SK-N-SH (cell line): Measurements from ENCODE around the gene CNTD1. TPM values are rescaled to one million over a fixed set of nuclear protein-coding genes. Genes with fewer than 3 reads are reported as not detected.

ENCODE experiments used
- CTCF ChIA-PET: fragments of 300-600, 350-600 bp; formaldehyde crosslinking; extraction: SDS; loops from one replicate; lab custom pipeline; 2021; lab: Yijun Ruan, JAX
- POLR2A ChIA-PET: fragments of 350-600 bp; sonication (Branson Sonifier 250); formaldehyde crosslinking; extraction: SDS; loops from one replicate; lab custom pipeline; 2020; ENCODE audit warnings: antibody characterized with exemption, inconsistent platforms; lab: Yijun Ruan, JAX
- DNase-seq: peaks from one replicate; pipeline ENCODE4 v3.0.0; 2012
- H2AFZ ChIP-seq: fragments of 200-600 bp; sonication (generic); 2 replicates; pipeline ENCODE4 v1.8.1; 2016; ENCODE audit warnings: antibody characterized with exemption, mild to moderate bottlenecking, low read depth
- H3F3A ChIP-seq: fragments of 200-600 bp; sonication (generic); replicated peaks from 2 replicates; pipeline ENCODE3; 2016; ENCODE audit warnings: antibody characterized with exemption, mild to moderate bottlenecking; ENCODE audit not compliant: insufficient read depth
- H3K27ac ChIP-seq, 2 experiments: fragments of 200-500 bp in 1 of 2; fragments of 200-600 bp in 1 of 2; sonication (Bioruptor generic) in 1 of 2; sonication (generic), shearing (Covaris generic) in 1 of 2; 2 replicates each; pipeline versions ENCODE4 v1.5.1 to v1.6.1; 2014 to 2016; ENCODE audit warnings: low read depth in 2 of 2, inconsistent platforms in 1 of 2, low read length in 1 of 2, mild to moderate bottlenecking in 1 of 2, mixed read lengths in 1 of 2
- H3K27me3 ChIP-seq: fragments of 200-600 bp; sonication (generic), shearing (Covaris generic); 2 replicates; pipeline ENCODE4 v1.6.1; 2016; ENCODE audit warnings: mixed run types; ENCODE audit not compliant: insufficient read depth
- H3K36me3 ChIP-seq, 2 experiments: fragments of 200-500 bp in 1 of 2; fragments of 200-600 bp in 1 of 2; sonication (Bioruptor generic) in 1 of 2; sonication (generic) in 1 of 2; replicated peaks in 1 of 2; 2 replicates each; pipeline versions ENCODE3 to v1.5.1; 2014 to 2016; ENCODE audit warnings: low read length in 1 of 2, mild to moderate bottlenecking in 1 of 2; ENCODE audit not compliant: insufficient read depth in 2 of 2, control insufficient read depth in 1 of 2
- H3K4me1 ChIP-seq, 2 experiments: fragments of 200-500 bp in 1 of 2; fragments of 200-600 bp in 1 of 2; sonication (Bioruptor generic) in 1 of 2; sonication (generic), shearing (Covaris generic) in 1 of 2; 2 replicates each; pipeline versions ENCODE4 v1.5.1 to v1.6.1; 2014 to 2016; ENCODE audit warnings: low read depth in 1 of 2, low read length in 1 of 2, mixed run types in 1 of 2; ENCODE audit not compliant: insufficient read depth in 2 of 2, control insufficient read depth in 1 of 2
- H3K4me2 ChIP-seq: fragments of 200-600 bp; sonication (generic), shearing (Covaris generic); 2 replicates; pipeline ENCODE4 v1.6.1; 2017; ENCODE audit warnings: mixed run types
- H3K4me3 ChIP-seq, 2 experiments: fragments of 200-500 bp in 1 of 2; fragments of 200-600 bp in 1 of 2; sonication (Bioruptor generic) in 1 of 2; sonication (generic), shearing (Covaris generic) in 1 of 2; 2 replicates each; pipeline versions ENCODE4 v1.5.1 to v1.8.1; 2014 to 2016; ENCODE audit warnings: low read depth in 2 of 2, inconsistent platforms in 1 of 2, low read length in 1 of 2, mild to moderate bottlenecking in 1 of 2, mixed read lengths in 1 of 2, moderate library complexity in 1 of 2
- H3K79me2 ChIP-seq: fragments of 200-600 bp; sonication (generic); 2 replicates; pipeline ENCODE4 v1.8.1; 2017; ENCODE audit warnings: mild to moderate bottlenecking; ENCODE audit not compliant: insufficient read depth
- H3K9ac ChIP-seq: fragments of 200-600 bp; sonication (generic); 2 replicates; pipeline ENCODE4 v1.6.1; 2017; ENCODE audit warnings: mixed run types
- H3K9me2 ChIP-seq: fragments of 200-600 bp; sonication (generic); 2 replicates; pipeline ENCODE4 v1.6.1; 2017; ENCODE audit warnings: mixed run types
- H3K9me3 ChIP-seq: fragments of 200-600 bp; sonication (generic); 2 replicates; pipeline ENCODE4 v1.6.1; 2017; ENCODE audit warnings: mixed run types, mild to moderate bottlenecking, moderate library complexity
- H4K20me1 ChIP-seq: fragments of 200-600 bp; sonication (generic); 2 replicates; pipeline ENCODE4 v1.6.1; 2017; ENCODE audit warnings: mild to moderate bottlenecking, mixed run types; ENCODE audit not compliant: insufficient read depth
- CHD2 ChIP-seq: fragments of 150-350 bp; IDR thresholded peaks from 2 replicates; pipeline ENCODE4 v1.6.1; 2018; ENCODE audit warnings: low read length; ENCODE audit not compliant: partially characterized antibody
- ELF1 ChIP-seq: IDR thresholded peaks from 2 replicates; pipeline ENCODE4 v1.4.0; 2012
- EZH2phosphoT487 ChIP-seq: fragments of 200-600 bp; sonication (generic); IDR thresholded peaks from 2 replicates; pipeline ENCODE4 v1.6.1; 2017; ENCODE audit warnings: low read depth, mixed run types, mild to moderate bottlenecking, antibody characterized with exemption, moderate library complexity, borderline replicate concordance
- GABPA ChIP-seq: IDR thresholded peaks from 2 replicates; pipeline ENCODE4 v1.4.0; 2012; ENCODE audit warnings: low read depth, mild to moderate bottlenecking
- GATA2 ChIP-seq: sonication (generic); formaldehyde crosslinking; IDR thresholded peaks from 2 replicates; pipeline ENCODE4 v1.5.0; 2020; ENCODE audit warnings: mild to moderate bottlenecking, missing genetic modification reagents
- JUND ChIP-seq: IDR thresholded peaks from 2 replicates; pipeline ENCODE4 v1.4.0; 2012
- MEF2A ChIP-seq: IDR thresholded peaks from 2 replicates; pipeline ENCODE4 v1.4.0; 2012; ENCODE audit warnings: low read depth, borderline replicate concordance
- MXI1 ChIP-seq: IDR thresholded peaks from 2 replicates; pipeline ENCODE4 v1.6.1; 2012; ENCODE audit warnings: mild to moderate bottlenecking, low read depth, low read length, improper control_type of control experiment
- RCOR1 ChIP-seq: fragments of 150-350 bp; IDR thresholded peaks from 2 replicates; pipeline ENCODE4 v1.6.1; 2017; ENCODE audit warnings: antibody characterized with exemption, low read length
- RXRA ChIP-seq: IDR thresholded peaks from 2 replicates; pipeline ENCODE4 v1.4.0; 2012; ENCODE audit warnings: low read depth, mild to moderate bottlenecking, borderline replicate concordance
- SIN3A ChIP-seq: IDR thresholded peaks from 2 replicates; pipeline ENCODE4 v1.6.1; 2012; ENCODE audit warnings: low read depth, mild to moderate bottlenecking, low read length, moderate library complexity, borderline replicate concordance
- SMC3 ChIP-seq: IDR thresholded peaks from 2 replicates; pipeline ENCODE4 v1.6.1; 2012; ENCODE audit warnings: low read depth, low read length, improper control_type of control experiment
- TCF12 ChIP-seq: IDR thresholded peaks from 2 replicates; pipeline ENCODE4 v1.4.0; 2012
- TEAD4 ChIP-seq: IDR thresholded peaks from 2 replicates; pipeline ENCODE4 v1.4.0; 2012; ENCODE audit warnings: mild to moderate bottlenecking, borderline replicate concordance; ENCODE audit not compliant: insufficient read depth
- WGBS: methylation state at CpG from one replicate; pipeline ENCODE4 v1.1.6; 2017; ENCODE audit warnings: low lambda C conversion rate; 5-methylcytosine and 5-hydroxymethylcytosine counted together
- polyA plus RNA-seq, 3 experiments: library from polyadenylated mRNA; depleted of rRNA; stranded (reverse); fragments of >200 nt; gene quantifications; 2 replicates each; pipeline ENCODE4 v1.2.3, GENCODE V29; 2012
- TF ChIP-seq, protein P1 (sequence below): IDR thresholded peaks from 2 replicates; pipeline ENCODE4 v1.4.0; 2012; ENCODE audit warnings: low read depth, borderline replicate concordance
- TF ChIP-seq, protein P2 (sequence below): fragments of 150-350 bp; IDR thresholded peaks from 2 replicates; pipeline ENCODE4 v1.6.1; 2017; ENCODE audit warnings: antibody characterized with exemption, low read length, low read depth, borderline replicate concordance
- TF ChIP-seq, protein P3 (sequence below): fragments of 200-600 bp; sonication (generic); IDR thresholded peaks from 2 replicates; pipeline ENCODE4 v1.6.1; 2017; ENCODE audit warnings: antibody characterized with exemption, mild to moderate bottlenecking, moderate library complexity

Gene CNTD1
- polyA plus RNA-seq, 1 of the 3 experiments (the other 2 are of a cell fraction): not detected

DNA sequence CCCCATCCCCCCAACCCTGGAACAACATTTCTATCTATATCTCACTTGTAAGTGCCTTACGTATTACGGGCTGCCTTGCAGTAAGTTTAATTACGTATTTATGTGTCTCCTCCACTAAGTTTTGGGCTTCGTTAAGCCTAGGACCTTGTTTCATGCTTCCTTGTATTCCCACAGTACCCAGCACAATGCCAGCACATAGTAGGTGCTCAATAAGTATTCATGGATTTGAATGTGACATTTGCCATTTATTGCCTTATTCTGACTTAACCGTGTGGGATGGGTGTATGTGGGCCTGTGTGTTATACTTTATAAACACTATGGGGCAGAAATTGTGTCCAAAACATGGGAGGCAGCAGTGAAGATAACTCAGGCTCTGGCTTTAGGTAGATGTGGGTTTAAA, 6.1 kb upstream of the CNTD1 start:
- Histone ChIP-seq H3K27me3 (no peaks in the 10 kb centered on the region), H4K20me1 (no peaks in the 10 kb centered on the region)
- TF ChIP-seq JUND (no peak), TEAD4 (no peak), CHD2 (no peak), GATA2 (CRISPR knock-in tag) (no peak), MEF2A (no peak), GABPA (no peak), MXI1 (no peak), SMC3 (no peak), SIN3A (no peak), RCOR1 (no peak), EZH2phosphoT487 (no peak), TCF12 (no peak), ELF1 (no peak), RXRA (no peak)
- TF ChIP-seq, protein P1, sequence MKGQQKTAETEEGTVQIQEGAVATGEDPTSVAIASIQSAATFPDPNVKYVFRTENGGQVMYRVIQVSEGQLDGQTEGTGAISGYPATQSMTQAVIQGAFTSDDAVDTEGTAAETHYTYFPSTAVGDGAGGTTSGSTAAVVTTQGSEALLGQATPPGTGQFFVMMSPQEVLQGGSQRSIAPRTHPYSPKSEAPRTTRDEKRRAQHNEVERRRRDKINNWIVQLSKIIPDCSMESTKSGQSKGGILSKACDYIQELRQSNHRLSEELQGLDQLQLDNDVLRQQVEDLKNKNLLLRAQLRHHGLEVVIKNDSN: no peak
- TF ChIP-seq, protein P2, sequence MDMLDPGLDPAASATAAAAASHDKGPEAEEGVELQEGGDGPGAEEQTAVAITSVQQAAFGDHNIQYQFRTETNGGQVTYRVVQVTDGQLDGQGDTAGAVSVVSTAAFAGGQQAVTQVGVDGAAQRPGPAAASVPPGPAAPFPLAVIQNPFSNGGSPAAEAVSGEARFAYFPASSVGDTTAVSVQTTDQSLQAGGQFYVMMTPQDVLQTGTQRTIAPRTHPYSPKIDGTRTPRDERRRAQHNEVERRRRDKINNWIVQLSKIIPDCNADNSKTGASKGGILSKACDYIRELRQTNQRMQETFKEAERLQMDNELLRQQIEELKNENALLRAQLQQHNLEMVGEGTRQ: no peak
- TF ChIP-seq, protein P3, sequence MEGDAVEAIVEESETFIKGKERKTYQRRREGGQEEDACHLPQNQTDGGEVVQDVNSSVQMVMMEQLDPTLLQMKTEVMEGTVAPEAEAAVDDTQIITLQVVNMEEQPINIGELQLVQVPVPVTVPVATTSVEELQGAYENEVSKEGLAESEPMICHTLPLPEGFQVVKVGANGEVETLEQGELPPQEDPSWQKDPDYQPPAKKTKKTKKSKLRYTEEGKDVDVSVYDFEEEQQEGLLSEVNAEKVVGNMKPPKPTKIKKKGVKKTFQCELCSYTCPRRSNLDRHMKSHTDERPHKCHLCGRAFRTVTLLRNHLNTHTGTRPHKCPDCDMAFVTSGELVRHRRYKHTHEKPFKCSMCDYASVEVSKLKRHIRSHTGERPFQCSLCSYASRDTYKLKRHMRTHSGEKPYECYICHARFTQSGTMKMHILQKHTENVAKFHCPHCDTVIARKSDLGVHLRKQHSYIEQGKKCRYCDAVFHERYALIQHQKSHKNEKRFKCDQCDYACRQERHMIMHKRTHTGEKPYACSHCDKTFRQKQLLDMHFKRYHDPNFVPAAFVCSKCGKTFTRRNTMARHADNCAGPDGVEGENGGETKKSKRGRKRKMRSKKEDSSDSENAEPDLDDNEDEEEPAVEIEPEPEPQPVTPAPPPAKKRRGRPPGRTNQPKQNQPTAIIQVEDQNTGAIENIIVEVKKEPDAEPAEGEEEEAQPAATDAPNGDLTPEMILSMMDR: no peak
- TF ChIP-seq, all 33 proteins: peak for 0
- H3K4me1 ChIP-seq: peaks cover 3 to 6% of the 10 kb centered on the region in 2 experiments; a peak in 1 of 4 replicates
- H3K4me3 ChIP-seq: no peak overlapping the region
- peaks cover 24% of the 10 kb centered on the region for H3F3A ChIP-seq
- ChIA-PET CTCF (interaction anchor here (3.0 kb wide), 1 partner anchor 29 kb away, joined by 7 read pairs; no protein-coding TSS in a partner anchor), POLR2A (no interaction called here)
- H3K9me3 ChIP-seq: no peaks in the 10 kb centered on the region
- no peak overlapping the region for H3K9ac ChIP-seq
- DNase-seq: no peak
- WGBS: 72% methylated on average over 5 of the region's 5 CpGs
- H3K27ac ChIP-seq: no peak overlapping the region
- peaks cover 10% of the 10 kb centered on the region; the same call in 1 of the 2 replicates for H3K79me2 ChIP-seq
- H3K4me2 ChIP-seq: no peak overlapping the region
- H3K9me2 ChIP-seq: no peaks in the 10 kb centered on the region
- peaks cover 2 to 12% of the 10 kb centered on the region in 2 experiments for H3K36me3 ChIP-seq
- H2AFZ ChIP-seq: no peak overlapping the region
